ENCODE results near the gene NOS3. TPM values are rescaled to one million over a fixed set of nuclear protein-coding genes. Genes with fewer than 3 reads are reported as not detected.
"Not testable (repeated sequence)": the region's sequence is repeated elsewhere in the genome, so short reads cannot be mapped to it uniquely, and the experiment has no call there.

NOS3 gene
- polyA plus RNA-seq, 1 of the 3 experiments (the other 2 are of a cell fraction): 0.41 TPM

- H3K9ac ChIP-seq: no peak overlapping the region
- no peaks in the 10 kb centered on the region for H3F3A ChIP-seq (replicated peaks; ENCODE audit: insufficient read depth)
- peaks cover 0 to 30% of the 10 kb centered on the region in 2 experiments; a peak in 1 of 4 replicates for H3K4me1 ChIP-seq (ENCODE audit: control insufficient read depth in 1 of 2, insufficient read depth in 2 of 2, low read depth in 1 of 2, low read length in 1 of 2)
- POLR2A ChIA-PET: interaction anchor here (0.6 kb wide), 1 partner anchor 12 kb away, joined by 3 read pairs; no protein-coding TSS in a partner anchor
- CTCF ChIA-PET: interaction anchor here (0.7 to 11.3 kb wide), 17 partner anchors 10 to 643 kb away, joined by 3 to 151 read pairs (median 5); partner anchors contain the start of genes ATG9B, FASTK, GBX1 and NOS3
- H3K4me3 ChIP-seq (ENCODE audit: low read depth in 2 of 2, low read length in 1 of 2): no peak overlapping the region
- H3K36me3 ChIP-seq (replicated peaks in 1 of 2; ENCODE audit: control insufficient read depth in 1 of 2, insufficient read depth in 2 of 2, low read length in 1 of 2): no peaks in the 10 kb centered on the region
- no peaks in the 10 kb centered on the region for H3K79me2 ChIP-seq (ENCODE audit: insufficient read depth)
- no peaks in the 10 kb centered on the region for H3K9me3 ChIP-seq
- WGBS (ENCODE audit: low lambda C conversion rate): 75% methylated on average over 1 of the region's 1 CpG
- no peak for DNase-seq
- H3K27ac ChIP-seq (ENCODE audit: low read depth in 2 of 2, low read length in 1 of 2): no peak overlapping the region
- H3K4me2 ChIP-seq: no peak overlapping the region
- H3K27me3 ChIP-seq (ENCODE audit: insufficient read depth): 0 out of 2 replicates have a peak, but pooled peaks cover under 1% of the 10 kb centered on the region
- H2AFZ ChIP-seq (ENCODE audit: low read depth): no peak overlapping the region
- H4K20me1 ChIP-seq (ENCODE audit: insufficient read depth): no peaks in the 10 kb centered on the region
- H3K9me2 ChIP-seq: no peaks in the 10 kb centered on the region
- TF ChIP-seq USF2 (IDR thresholded peaks at IDR 0.05; ENCODE audit: borderline replicate concordance, low read depth, low read length): no peak
- no peak for TF ChIP-seq FOXJ3 (CRISPR knock-in tag; IDR thresholded peaks at IDR 0.05)
- no peak for TF ChIP-seq TAF1 (IDR thresholded peaks at IDR 0.05; ENCODE audit: borderline replicate concordance, low read depth, low read length)
- TF ChIP-seq SIN3A (IDR thresholded peaks at IDR 0.05; ENCODE audit: borderline replicate concordance, low read depth, low read length): no peak
- no peak for TF ChIP-seq GABPA (IDR thresholded peaks at IDR 0.05; ENCODE audit: low read depth)
- no peak for TF ChIP-seq YY1 (IDR thresholded peaks at IDR 0.05; ENCODE audit: low read depth)
- TF ChIP-seq CHD2 (IDR thresholded peaks at IDR 0.05; ENCODE audit: low read length, partially characterized antibody): no peak
- TF ChIP-seq EZH2phosphoT487 (IDR thresholded peaks at IDR 0.05; ENCODE audit: borderline replicate concordance, low read depth): no peak
- TF ChIP-seq JUND (IDR thresholded peaks at IDR 0.05): no peak
- no peak for TF ChIP-seq PBX3 (IDR thresholded peaks at IDR 0.05)
- TF ChIP-seq POLR2AphosphoS5 (IDR thresholded peaks at IDR 0.05; ENCODE audit: low read depth, low read length): no peak
- no peak for TF ChIP-seq ZBTB33 (IDR thresholded peaks at IDR 0.05; ENCODE audit: borderline replicate concordance, low read depth)
- TF ChIP-seq MEF2A (IDR thresholded peaks at IDR 0.05; ENCODE audit: borderline replicate concordance, low read depth): no peak
- TF ChIP-seq FOSL2 (IDR thresholded peaks at IDR 0.05; ENCODE audit: borderline replicate concordance, low read depth): no peak
- TF ChIP-seq ELF1 (IDR thresholded peaks at IDR 0.05): no peak
Observed at GRCh38 chr7:151011097-151011409, 20.2 kb downstream of the NOS3 start.

GRCh38 chr7:151011616-151012015 is 20.8 kb downstream of the NOS3 start:
- H3K27me3 ChIP-seq (ENCODE audit: insufficient read depth); H3F3A ChIP-seq (replicated peaks; ENCODE audit: insufficient read depth); H3K9me3 ChIP-seq; H4K20me1 ChIP-seq (ENCODE audit: insufficient read depth); H3K4me3 ChIP-seq (ENCODE audit: low read depth in 2 of 2, low read length in 1 of 2); H3K27ac ChIP-seq (ENCODE audit: low read depth in 2 of 2, low read length in 1 of 2); H3K79me2 ChIP-seq (ENCODE audit: insufficient read depth); H3K36me3 ChIP-seq (replicated peaks in 1 of 2; ENCODE audit: control insufficient read depth in 1 of 2, insufficient read depth in 2 of 2, low read length in 1 of 2); DNase-seq; H3K4me2 ChIP-seq; H3K9ac ChIP-seq; H3K9me2 ChIP-seq; H2AFZ ChIP-seq (ENCODE audit: low read depth): not testable (repeated sequence)
- peaks cover 0 to 30% of the 10 kb centered on the region in 2 experiments; a peak in 1 of 4 replicates for H3K4me1 ChIP-seq (ENCODE audit: control insufficient read depth in 1 of 2, insufficient read depth in 2 of 2, low read depth in 1 of 2, low read length in 1 of 2)
- WGBS (ENCODE audit: low lambda C conversion rate): 81% methylated on average over 12 of the region's 12 CpGs
- ChIA-PET CTCF (interaction anchor here (0.9 to 11.3 kb wide), 14 partner anchors 20 to 644 kb away, joined by 3 to 151 read pairs (median 4); partner anchors contain the start of genes FASTK, GBX1 and NOS3), POLR2A (interaction anchor here (0.6 kb wide), 1 partner anchor 11 kb away, joined by 3 read pairs; no protein-coding TSS in a partner anchor)
